ENCODE results near the gene TTBK2. TPM values are rescaled to one million over a fixed set of nuclear protein-coding genes. Genes with fewer than 3 reads are reported as not detected.

TTBK2 gene
- total RNA-seq, 2 donors from 2014 or later, result 17.9 to 24.8 TPM

GRCh38 chr15:42848846-42849245 is 71.7 kb downstream of the TTBK2 start:
- Histone ChIP-seq H3K4me3 (ENCODE audit: low read length) (no peak overlapping the region), H3K27ac (ENCODE audit: low read depth, low read length) (no peak overlapping the region), H3K36me3 (ENCODE audit: control insufficient read depth, insufficient read depth, low read length) (no peaks in the 10 kb centered on the region), H3K4me1 (ENCODE audit: control insufficient read depth, insufficient read depth, low read length) (no peaks in the 10 kb centered on the region), H3K9ac (ENCODE audit: extremely low read depth, low read length, poor library complexity, severe bottlenecking) (no peak overlapping the region), H3K9me3 (ENCODE audit: control insufficient read depth, low read length) (peaks cover 14% of the 10 kb centered on the region), H3K27me3 (ENCODE audit: control insufficient read depth, insufficient read depth, low read length, poor library complexity, severe bottlenecking) (no peaks in the 10 kb centered on the region)
- no peak for TF ChIP-seq CTCF (conservative IDR thresholded peaks at IDR 0.05)
- H3K27ac Mint-ChIP-seq, result no peak overlapping the region
- no peak for DNase-seq
- no peak overlapping the region for H3K4me3 Mint-ChIP-seq
- H3K27me3 Mint-ChIP-seq (ENCODE audit: insufficient read depth), result no peaks in the 10 kb centered on the region
- peaks cover 3% of the 10 kb centered on the region for H3K4me1 Mint-ChIP-seq
- H3K9me3 Mint-ChIP-seq, result peaks cover 7% of the 10 kb centered on the region
- H3K36me3 Mint-ChIP-seq (ENCODE audit: low read depth), result peaks cover 6% of the 10 kb centered on the region

DNA sequence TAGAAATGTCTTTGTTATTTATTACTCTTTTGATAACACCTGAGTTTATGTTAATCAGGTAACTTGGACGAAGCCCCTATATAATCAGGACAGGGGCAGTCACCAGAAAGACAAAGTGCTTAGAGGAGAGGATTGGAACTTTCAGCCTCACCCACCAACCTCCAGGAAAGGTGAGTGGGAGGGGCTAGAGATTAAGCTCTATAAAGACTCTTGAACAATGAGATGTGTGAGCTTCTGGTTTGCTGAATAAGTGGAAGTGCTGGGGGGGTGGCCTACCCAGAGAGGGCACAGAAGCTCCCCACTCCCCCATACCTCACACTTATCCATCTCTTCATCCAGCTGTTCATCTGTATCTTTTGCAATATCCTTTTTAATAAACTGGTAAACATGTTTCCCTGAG is 73.9 kb downstream of the TTBK2 start:
- H3K4me3 Mint-ChIP-seq, result no peak overlapping the region
- no peak for TF ChIP-seq CTCF (conservative IDR thresholded peaks at IDR 0.05)

GRCh38 chr15:42845581-42845980 is 75.0 kb downstream of the TTBK2 start:
- 100% methylated on average over 4 of the region's 5 CpGs; no CpG with 5 or more reads in 1 of the 2 experiments for WGBS, 2 experiments (ENCODE audit: insufficient coverage in 1 of 2, insufficient read length in 1 of 2)
- H3K36me3 Mint-ChIP-seq (ENCODE audit: low read depth), result peaks cover 13% of the 10 kb centered on the region
- DNase-seq, result no peak
- H3K9me3 ChIP-seq (ENCODE audit: control insufficient read depth, low read length), result peaks cover 16% of the 10 kb centered on the region
- no peak overlapping the region for H3K4me3 ChIP-seq (ENCODE audit: low read length)
- peaks cover 13% of the 10 kb centered on the region for H3K9me3 Mint-ChIP-seq
- no peaks in the 10 kb centered on the region for H3K4me1 ChIP-seq (ENCODE audit: control insufficient read depth, insufficient read depth, low read length)
- no peak overlapping the region for H3K4me3 Mint-ChIP-seq
- no peak for TF ChIP-seq CTCF (conservative IDR thresholded peaks at IDR 0.05)
- no peak overlapping the region for H3K27ac ChIP-seq (ENCODE audit: low read depth, low read length)
- no peaks in the 10 kb centered on the region for H3K27me3 ChIP-seq (ENCODE audit: control insufficient read depth, insufficient read depth, low read length, poor library complexity, severe bottlenecking)
- no peaks in the 10 kb centered on the region for H3K27me3 Mint-ChIP-seq (ENCODE audit: insufficient read depth)
- H3K36me3 ChIP-seq (ENCODE audit: control insufficient read depth, insufficient read depth, low read length), result no peaks in the 10 kb centered on the region
- peaks cover 3% of the 10 kb centered on the region for H3K4me1 Mint-ChIP-seq
- H3K9ac ChIP-seq (ENCODE audit: extremely low read depth, low read length, poor library complexity, severe bottlenecking), result no peak overlapping the region
- no peak overlapping the region for H3K27ac Mint-ChIP-seq

More for the DNA sequence above, 73.9 kb downstream of the TTBK2 start:
- Histone ChIP-seq H3K9me3 (ENCODE audit: control insufficient read depth, low read length) (peaks cover 16% of the 10 kb centered on the region), H3K27me3 (ENCODE audit: control insufficient read depth, insufficient read depth, low read length, poor library complexity, severe bottlenecking) (no peaks in the 10 kb centered on the region), H3K36me3 (ENCODE audit: control insufficient read depth, insufficient read depth, low read length) (no peaks in the 10 kb centered on the region), H3K9ac (ENCODE audit: extremely low read depth, low read length, poor library complexity, severe bottlenecking) (no peak overlapping the region), H3K4me3 (ENCODE audit: low read length) (no peak overlapping the region), H3K4me1 (ENCODE audit: control insufficient read depth, insufficient read depth, low read length) (no peaks in the 10 kb centered on the region), H3K27ac (ENCODE audit: low read depth, low read length) (no peak overlapping the region)
- whole genome bisulfite sequencing, 2 experiments (ENCODE audit: insufficient coverage in 1 of 2, insufficient read length in 1 of 2), result 92% methylated on average over 1 of the region's 1 CpG; no CpG with 5 or more reads in 1 of the 2 experiments
- H3K4me1 Mint-ChIP-seq, result peaks cover 3% of the 10 kb centered on the region
- no peak for DNase-seq
- H3K9me3 Mint-ChIP-seq, result peaks cover 13% of the 10 kb centered on the region
- H3K27ac Mint-ChIP-seq, result no peak overlapping the region
- H3K27me3 Mint-ChIP-seq (ENCODE audit: insufficient read depth), result no peaks in the 10 kb centered on the region
- H3K36me3 Mint-ChIP-seq (ENCODE audit: low read depth), result peaks cover 13% of the 10 kb centered on the region
